Bronchial epithelial cell (primary cell): ENCODE measurements around the gene LSP1. TPM values are rescaled to one million over a fixed set of nuclear protein-coding genes. Genes with fewer than 3 reads are reported as not detected.
"Not testable (repeated sequence)": the region's sequence is repeated elsewhere in the genome, so short reads cannot be mapped to it uniquely, and the experiment has no call there.

ENCODE experiments used
- DNase-seq: peaks from one replicate; pipeline ENCODE4 v3.0.0-alpha.2; 2010; ENCODE audit warnings: low read depth
- FAIRE-seq: peaks from 2 replicates; lab custom pipeline; 2011; peaks lifted over from hg19 to GRCh38; lab: Jason Lieb, UNC
- H3K27me3 ChIP-seq: 2 replicates; pipeline ENCODE4 v1.5.1; 2011; ENCODE audit warnings: low read length; ENCODE audit not compliant: control insufficient read depth, insufficient read depth
- H3K36me3 ChIP-seq: 2 replicates; pipeline ENCODE4 v1.5.1; 2011; ENCODE audit warnings: low read length; ENCODE audit not compliant: control insufficient read depth, insufficient read depth
- H3K4me3 ChIP-seq: 2 replicates; pipeline ENCODE4 v1.5.1; 2011; ENCODE audit warnings: mild to moderate bottlenecking, low read depth, low read length, control low read depth
- total RNA-seq: library from RNA; depleted of rRNA; stranded (reverse); fragments of >200 nt; gene quantifications from 2 replicates; pipeline ENCODE4 v1.2.1, GENCODE V29; 2014
- TF ChIP-seq, protein P1 (sequence below): IDR thresholded peaks from 2 replicates; pipeline ENCODE4 v1.5.1; 2011; ENCODE audit warnings: mild to moderate bottlenecking, moderate library complexity, low read length, control low read depth, inconsistent platforms; ENCODE audit not compliant: insufficient read depth, severe bottlenecking

LSP1 gene
- total RNA-seq, 1 donor from 2014 or later = 0.26 TPM

- H3K36me3 ChIP-seq = no peaks in the 10 kb centered on the region
- peaks cover 3% of the 10 kb centered on the region for H3K27me3 ChIP-seq
- TF ChIP-seq, protein P1, sequence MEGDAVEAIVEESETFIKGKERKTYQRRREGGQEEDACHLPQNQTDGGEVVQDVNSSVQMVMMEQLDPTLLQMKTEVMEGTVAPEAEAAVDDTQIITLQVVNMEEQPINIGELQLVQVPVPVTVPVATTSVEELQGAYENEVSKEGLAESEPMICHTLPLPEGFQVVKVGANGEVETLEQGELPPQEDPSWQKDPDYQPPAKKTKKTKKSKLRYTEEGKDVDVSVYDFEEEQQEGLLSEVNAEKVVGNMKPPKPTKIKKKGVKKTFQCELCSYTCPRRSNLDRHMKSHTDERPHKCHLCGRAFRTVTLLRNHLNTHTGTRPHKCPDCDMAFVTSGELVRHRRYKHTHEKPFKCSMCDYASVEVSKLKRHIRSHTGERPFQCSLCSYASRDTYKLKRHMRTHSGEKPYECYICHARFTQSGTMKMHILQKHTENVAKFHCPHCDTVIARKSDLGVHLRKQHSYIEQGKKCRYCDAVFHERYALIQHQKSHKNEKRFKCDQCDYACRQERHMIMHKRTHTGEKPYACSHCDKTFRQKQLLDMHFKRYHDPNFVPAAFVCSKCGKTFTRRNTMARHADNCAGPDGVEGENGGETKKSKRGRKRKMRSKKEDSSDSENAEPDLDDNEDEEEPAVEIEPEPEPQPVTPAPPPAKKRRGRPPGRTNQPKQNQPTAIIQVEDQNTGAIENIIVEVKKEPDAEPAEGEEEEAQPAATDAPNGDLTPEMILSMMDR = no peak
- DNase-seq (no peak), FAIRE-seq (no peak)
- H3K4me3 ChIP-seq = no peak overlapping the region
Observed at GRCh38 chr11:1870721-1871466, 18.0 kb downstream of the LSP1 start.

GRCh38 chr11:1871531-1871930 is 18.6 kb downstream of the LSP1 start:
- FAIRE-seq = no peak

DNA sequence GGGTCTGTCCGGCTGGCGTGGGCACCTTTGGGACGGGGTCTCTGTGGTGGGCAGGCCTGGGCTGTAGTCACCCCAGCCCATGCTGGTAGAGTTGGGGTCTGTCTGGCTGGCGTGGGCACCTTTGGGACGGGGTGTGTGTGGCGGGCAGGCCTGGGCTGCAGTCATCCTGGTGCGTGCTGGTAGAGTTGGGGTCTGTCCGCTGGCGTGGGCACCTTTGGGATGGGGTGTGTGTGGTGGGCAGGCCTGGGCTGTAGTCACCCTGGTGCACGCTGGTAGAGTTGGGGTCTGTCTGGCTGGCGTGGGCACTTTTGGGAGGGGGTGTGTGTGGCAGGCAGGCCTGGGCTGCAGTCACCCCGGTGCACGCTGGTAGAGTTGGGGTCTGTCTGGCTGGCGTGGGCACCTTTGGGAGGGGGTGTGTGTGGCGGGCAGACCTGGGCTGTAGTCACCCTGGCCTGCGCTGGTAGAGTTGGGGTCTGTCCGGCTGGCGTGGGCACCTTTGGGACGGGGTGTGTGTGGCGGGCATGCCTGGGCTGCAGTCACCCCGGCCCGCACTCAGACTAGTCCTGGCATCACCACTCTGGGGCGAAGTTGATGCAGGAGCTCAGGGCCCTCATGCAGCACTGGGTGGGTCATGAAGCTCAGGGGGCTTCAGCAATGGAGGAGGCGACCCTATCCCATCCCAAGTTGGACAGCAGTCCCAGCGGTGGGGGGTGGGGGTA is 19.5 kb downstream of the LSP1 start:
- Histone ChIP-seq H3K27me3 (peaks cover 3% of the 10 kb centered on the region), H3K4me3 (no peak overlapping the region), H3K36me3 (no peaks in the 10 kb centered on the region)
- TF ChIP-seq, protein P1 = no peak
- DNase-seq (no peak), FAIRE-seq (no peak)

More at GRCh38 chr11:1871531-1871930, 18.6 kb downstream of the LSP1 start:
- Histone ChIP-seq H3K36me3 (no peaks in the 10 kb centered on the region), H3K4me3 (no peak overlapping the region), H3K27me3 (peaks cover 3% of the 10 kb centered on the region)
- DNase-seq = no peak
- TF ChIP-seq, protein P1 = no peak

GRCh38 chr11:1873048-1873812 is 20.3 kb downstream of the LSP1 start:
- FAIRE-seq (no peak), DNase-seq (peak; percentile 68)
- TF ChIP-seq, protein P1 = no peak
- Histone ChIP-seq H3K27me3 (peaks cover 3% of the 10 kb centered on the region), H3K36me3 (no peaks in the 10 kb centered on the region), H3K4me3 (no peak overlapping the region)

DNA sequence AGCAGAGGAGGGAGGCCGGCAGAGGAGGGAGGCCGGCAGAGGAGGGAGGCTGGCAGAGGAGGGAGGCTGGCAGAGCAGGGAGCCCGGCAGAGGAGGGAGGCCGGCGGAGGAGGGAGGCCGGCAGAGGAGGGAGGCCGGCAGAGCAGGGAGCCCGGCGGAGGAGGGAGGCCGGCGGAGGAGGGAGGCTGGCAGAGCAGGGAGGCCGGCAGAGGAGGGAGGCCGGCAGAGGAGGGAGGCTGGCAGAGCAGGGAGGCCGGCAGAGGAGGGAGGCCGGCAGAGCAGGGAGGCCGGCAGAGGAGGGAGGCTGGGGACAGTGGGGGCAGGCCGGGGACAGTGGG is 20.9 kb downstream of the LSP1 start:
- H3K4me3 ChIP-seq, H3K27me3 ChIP-seq, DNase-seq, H3K36me3 ChIP-seq, FAIRE-seq: not testable (repeated sequence)

- DNase-seq, H3K27me3 ChIP-seq, H3K36me3 ChIP-seq, FAIRE-seq, H3K4me3 ChIP-seq: not testable (repeated sequence)
Observed at GRCh38 chr11:1874441-1875092, 21.7 kb downstream of the LSP1 start.
